NCI-H82 (cell line): ENCODE results near the gene LENG8.
A peak's percentile ranks its signal among the peaks of the same experiment; 100 is the strongest.
"Not testable (repeated sequence)": the region's sequence is repeated elsewhere in the genome, so short reads cannot be mapped to it uniquely, and the experiment has no call there.

Source experiments
- DNase-seq: peaks from one replicate; lab custom pipeline; 2025; lab: John Stamatoyannopoulos, UW

The LENG8 gene

DNA sequence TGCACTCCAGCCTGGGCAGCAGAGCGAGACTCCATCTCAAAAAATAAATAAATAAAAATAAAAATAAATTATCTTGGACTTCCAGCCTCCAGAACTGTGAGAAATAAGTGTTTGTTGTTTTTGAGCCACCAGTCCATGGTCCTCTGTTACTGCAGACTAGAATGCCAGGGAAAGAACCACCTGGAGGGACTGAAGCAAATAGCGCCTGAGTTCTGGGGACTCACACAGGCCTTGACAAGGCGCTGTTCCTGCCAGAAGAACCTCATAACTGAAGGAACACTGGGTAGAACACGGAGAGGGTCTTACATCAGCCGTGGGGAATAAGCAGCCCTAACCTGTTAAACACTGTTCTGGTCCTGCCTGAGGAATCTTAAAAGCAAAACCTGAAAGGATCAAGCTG, 8.4 kb upstream of the LENG8 start:
- no peak for DNase-seq

DNA sequence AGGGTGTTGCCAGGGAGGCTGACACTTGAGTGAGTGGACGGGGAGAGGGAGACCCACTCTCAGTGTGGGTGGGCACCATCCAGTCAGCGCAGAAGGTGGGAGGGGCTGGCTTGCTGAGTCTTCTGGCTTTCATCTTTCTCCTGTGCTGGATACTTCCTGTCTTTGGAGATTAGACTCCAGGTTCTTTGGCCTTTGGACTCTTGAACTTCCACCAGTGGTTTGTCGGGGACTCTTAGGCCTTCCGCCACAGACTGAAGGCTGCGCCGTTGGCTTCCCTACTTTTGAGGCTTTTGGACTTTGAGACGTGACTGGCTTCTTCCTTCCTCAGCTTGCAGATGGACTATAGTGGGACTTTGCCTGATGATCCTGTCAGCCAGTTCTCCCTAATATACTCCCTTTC, 4.3 kb upstream of the LENG8 start:
- no peak for DNase-seq

DNA sequence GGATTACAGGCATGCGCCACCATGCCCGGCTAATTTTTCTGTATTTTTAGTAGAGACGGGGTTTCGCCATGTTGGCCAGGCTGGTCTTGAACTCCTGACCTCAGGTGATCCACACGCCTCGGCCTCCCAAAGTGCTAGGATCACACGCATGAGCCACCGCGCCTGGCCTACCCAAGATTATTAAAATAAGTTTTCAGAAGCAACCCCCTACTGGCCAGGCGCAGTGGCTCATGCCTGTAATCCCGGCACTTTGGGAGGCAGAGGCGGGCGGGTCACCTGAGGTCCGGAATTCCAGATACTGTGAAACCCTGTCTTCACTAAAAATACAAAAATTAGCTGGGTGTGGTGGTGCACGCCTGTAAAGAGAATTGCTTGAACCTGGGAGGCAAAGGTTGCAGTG, 2.6 kb upstream of the LENG8 start:
- not testable (repeated sequence) for DNase-seq

DNA sequence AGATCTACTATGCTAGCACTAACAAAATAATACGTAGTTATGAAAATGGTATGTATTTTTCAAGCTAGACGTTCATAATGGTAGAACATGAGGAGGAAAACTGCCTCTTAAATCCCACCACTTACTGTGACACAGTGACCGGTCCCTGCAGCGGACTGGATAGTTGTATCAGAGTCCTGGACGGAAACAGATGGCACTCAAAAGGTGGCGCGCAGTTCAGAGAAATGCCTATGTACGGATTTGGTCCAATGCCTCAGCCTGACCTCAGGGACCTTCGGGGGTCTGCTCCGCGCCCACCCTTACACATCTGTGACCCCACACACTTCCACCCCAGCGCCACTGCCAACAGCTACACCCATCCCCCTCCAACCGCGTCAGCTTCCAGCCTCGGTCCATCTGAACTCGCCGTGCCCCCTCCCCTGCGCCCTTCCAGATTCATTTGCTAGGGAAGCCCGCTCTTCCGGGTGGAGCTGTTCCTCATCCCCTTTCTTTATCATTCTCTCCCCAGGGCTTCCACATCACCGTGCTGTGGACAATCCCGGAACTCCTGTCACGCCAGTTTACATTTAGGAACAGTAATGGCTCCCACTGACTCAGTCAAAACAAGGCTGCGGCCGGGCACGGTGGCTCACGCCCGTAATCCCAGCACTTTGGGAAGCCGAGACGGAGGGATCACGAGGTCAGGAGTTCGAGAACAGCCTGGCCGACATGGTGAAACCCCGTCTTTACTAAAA, 792 bp upstream of the LENG8 start:
- DNase-seq, result peak; percentile 79

DNA sequence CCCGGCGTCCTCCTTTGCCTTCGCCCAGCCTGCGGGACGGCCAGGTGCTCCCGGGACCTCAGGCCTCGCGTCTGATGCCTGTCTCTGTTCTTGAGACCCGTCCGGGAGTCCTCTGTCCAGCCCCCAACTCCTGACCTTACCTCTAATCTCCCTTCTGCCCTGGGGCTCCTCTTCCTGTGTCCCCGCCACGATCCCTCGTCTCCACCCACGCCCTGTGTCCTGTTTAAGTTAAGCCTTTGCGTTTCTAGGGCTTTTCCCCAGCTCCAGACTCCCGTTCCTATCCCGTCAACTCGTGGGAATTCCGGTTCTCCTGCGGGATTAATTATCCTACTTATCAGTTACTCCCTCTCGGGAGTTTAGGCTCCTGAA, 686 bp downstream of the LENG8 start:
- peak; percentile 55 for DNase-seq

DNA sequence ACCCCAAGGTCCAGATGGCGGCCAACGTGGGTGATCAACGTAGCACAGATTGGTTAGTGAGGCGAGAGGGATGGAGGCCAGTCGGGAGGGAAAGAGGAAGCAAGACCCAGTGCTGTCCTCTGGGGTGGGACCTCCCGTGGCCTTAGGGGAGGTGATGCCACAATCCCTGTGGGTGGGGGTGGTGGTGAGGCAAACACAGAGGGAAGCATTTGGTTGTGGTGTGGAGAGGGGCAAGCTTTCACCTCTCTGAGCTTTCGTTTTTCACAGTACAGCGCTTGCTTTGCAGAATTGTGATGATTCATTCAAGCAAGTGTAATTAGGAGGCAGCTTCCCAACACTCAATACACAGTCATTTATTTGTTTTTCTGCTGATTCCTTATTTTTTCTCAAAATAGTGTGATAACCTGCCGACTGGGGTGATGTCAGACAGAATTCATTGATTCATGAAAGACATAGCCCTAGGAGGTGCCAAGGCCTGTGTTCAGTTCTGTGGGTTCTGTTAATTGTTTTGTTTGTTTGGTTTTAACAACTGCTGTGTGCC, 2.4 kb downstream of the LENG8 start:
- DNase-seq, result no peak

DNA sequence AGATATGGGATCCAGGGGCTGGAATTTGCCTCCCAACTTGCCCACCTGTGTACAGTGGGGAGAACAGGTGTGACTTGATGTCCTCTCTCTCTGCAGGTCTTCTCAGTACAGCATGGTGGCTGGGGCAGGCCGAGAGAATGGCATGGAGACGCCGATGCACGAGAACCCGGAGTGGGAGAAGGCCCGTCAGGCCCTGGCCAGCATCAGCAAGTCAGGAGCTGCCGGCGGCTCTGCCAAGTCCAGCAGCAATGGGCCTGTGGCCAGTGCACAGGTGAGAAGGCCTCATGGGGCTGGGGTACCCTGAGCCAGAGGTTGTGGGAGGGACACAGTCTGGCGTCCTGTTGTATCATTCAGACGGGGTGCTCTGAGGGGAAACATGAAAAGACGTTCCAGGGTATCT, 3.0 kb downstream of the LENG8 start:
- DNase-seq, result no peak

DNA sequence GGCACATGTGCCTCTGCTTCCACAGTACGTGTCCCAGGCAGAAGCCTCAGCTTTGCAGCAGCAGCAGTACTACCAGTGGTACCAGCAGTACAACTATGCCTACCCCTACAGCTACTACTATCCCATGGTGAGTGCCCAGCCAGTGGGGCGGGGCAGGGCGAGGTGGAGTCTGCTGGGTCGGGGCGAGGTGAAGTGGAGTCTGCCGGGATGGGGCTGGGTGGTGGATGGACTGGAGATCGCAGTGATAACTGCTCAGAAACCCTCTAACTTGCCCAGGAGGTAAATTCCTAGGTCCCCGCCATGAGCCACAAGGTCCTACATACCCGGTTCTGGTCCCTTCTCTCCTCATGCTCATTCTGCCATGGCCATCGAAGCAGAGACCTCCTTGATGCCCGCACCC, 3.6 kb downstream of the LENG8 start:
- no peak for DNase-seq

DNA sequence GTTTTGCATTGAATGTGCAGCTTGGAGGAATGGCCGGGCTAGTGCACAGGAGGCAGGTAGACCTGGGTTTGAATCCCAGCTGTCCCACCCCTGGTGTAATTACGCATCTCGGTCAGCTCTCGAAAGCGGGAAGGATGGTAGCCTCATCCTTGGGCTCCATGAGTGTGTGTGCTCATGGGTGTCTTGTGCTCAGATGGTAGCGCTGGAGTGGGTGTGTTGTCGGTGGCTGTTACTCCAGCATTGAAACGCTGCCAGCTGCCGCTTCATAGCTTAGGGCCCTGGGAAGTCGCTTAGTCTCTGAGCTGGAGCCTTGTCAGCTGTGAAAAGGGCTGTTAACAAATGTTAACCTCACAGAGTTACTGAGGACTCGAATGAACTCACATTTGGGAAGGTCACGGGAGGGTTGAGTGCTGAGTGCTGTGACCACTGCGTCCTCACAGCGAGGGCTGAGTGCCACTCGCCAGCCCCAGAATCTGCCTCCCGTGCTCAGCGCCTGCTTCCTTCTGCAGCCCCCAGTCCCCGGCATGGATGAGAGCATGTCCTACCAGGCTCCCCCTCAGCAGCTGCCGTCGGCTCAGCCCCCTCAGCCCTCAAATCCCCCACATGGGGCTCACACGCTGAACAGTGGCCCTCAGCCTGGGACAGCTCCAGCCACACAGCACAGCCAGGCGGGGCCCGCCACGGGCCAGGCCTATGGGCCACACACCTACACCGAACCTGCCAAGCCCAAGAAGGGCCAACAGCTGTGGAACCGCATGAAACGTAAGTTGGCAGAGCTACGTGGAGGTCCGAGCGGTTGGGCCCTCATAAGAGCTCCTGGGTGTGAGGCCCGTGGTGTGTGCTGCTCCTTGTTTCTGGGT, 5.2 kb downstream of the LENG8 start:
- DNase-seq, result no peak

DNA sequence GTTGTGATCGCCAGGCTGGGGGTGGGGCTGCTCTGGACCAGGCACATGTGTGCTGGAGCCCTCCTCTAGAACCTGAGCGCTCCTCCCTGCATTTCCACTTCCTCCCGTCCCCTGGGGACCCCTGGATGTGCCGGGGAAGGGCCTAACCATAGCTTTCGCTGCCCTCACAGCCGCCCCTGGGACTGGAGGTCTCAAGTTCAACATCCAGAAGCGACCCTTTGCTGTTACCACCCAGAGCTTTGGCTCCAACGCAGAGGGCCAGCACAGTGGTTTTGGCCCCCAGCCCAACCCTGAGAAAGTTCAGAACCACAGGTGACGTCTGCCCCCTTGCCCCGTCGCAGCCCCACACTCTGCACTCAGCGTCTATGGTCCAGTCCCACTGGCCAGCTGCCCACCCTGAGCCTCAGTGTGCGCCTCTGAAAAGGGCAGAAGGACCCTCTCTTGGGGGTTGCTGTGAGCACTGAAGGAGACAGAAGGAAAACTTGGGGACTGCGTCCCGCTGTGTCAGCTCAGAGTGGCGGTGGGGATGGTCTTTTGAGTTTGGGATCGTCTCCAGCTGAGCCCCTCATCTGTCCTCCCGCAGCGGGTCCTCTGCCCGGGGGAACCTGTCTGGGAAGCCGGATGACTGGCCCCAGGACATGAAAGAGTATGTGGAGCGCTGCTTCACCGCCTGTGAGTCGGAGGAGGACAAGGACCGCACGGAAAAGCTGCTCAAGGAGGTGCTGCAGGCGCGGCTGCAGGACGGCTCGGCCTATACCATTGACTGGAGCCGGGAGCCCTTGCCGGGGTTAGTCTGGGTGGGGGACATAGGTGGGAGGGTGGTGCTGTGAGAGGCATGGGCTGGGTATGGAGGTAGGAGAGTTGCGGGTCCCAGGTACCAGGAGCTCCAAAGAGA, 6.0 kb downstream of the LENG8 start:
- no peak for DNase-seq

DNA sequence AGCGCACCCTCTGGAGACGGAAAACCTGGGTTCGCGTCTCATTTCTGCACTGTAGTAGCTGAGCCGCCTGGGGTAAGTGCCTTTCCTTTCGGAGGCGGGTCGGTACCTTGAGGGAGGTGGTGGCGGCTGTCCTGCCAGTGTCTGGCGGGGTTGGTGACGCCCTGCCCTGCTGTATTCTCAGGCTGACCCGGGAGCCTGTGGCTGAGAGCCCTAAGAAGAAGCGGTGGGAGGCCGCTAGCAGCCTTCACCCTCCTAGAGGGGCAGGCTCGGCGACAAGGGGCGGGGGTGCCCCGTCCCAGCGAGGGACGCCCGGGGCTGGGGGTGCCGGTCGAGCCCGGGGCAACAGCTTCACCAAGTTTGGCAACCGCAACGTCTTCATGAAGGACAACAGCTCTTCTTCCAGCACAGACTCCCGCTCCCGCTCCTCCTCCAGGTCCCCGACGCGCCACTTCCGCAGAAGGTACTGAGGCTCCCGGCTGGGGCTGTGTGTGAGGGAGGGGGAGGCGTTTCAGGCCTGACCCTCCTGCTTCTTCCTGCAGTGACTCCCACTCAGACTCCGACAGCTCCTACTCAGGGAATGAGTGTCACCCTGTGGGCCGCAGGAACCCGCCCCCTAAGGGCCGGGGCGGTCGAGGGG, 6.9 kb downstream of the LENG8 start:
- no peak for DNase-seq

DNA sequence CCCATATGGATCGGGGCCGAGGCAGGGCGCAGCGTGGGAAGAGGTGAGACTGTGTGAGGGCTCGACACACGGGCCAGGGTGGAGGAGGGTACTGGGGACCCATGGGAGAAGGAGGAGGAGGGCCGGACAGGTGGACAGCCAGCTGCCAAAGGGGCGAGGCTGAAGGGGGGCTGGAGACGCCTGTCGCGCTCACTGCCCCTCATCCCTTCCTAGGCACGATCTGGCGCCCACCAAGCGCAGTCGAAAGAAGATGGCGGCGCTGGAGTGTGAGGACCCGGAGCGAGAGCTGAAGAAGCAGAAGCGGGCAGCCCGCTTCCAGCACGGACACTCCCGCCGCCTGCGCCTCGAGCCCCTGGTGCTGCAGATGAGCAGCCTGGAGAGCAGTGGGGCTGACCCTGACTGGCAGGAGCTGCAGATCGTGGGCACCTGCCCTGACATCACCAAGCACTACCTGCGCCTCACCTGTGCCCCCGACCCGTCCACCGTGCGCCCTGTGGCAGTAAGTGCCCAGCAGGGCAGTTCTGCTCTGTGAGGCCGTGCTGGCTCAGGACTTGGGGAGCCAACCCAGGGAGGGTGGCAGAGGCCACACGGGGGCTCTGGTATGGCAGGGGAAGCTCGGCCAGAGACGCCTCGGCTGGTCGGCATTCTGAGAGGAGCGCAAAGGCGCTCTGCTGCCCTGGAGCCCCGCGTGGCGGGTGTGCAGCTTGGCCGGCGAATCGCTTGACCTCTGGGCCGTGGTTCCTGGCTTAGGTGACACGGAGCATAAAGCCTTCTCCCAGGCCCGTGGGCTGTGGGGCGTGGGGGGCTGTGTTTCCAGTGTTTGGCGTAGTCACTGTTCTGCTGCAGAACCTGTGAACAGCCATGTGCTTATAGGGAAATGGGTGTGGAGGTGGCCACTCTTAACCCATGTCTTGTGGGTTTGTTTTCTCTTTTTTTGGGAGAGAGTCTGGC, 7.7 kb downstream of the LENG8 start:
- no peak for DNase-seq

DNA sequence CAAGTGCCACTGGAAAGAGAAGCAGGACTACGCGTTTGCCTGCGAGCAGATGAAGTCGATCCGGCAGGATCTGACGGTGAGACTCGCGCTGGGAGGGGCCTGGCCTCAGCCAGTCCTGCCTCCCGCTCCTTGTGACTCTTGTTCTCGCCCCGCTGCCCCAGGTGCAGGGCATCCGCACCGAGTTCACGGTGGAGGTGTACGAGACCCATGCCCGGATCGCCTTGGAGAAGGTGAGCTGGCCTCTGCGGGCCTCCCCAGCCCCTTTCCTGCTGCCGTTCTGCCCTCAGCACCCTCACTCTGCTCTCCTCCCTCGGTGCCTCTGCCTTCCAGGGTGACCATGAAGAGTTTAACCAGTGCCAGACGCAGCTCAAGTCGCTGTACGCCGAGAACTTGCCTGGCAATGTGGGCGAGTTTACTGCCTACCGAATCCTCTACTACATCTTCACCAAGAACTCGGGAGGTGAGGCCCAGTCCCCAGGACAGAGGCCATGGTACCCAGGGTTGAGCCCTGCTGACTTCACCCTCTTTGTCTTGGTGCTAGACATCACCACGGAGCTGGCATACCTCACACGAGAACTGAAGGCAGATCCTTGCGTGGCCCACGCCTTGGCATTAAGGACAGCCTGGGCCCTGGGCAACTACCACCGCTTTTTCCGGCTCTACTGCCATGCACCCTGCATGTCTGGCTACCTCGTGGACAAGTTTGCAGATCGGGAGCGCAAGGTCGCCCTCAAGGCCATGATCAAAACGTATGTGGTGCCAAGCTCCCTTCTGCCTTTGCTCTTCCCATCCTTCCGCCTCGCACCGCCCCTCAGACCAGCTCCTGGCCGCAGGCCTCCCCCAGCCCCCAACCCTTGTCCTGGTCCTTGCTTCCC, 9.0 kb downstream of the LENG8 start:
- DNase-seq, result no peak

DNA sequence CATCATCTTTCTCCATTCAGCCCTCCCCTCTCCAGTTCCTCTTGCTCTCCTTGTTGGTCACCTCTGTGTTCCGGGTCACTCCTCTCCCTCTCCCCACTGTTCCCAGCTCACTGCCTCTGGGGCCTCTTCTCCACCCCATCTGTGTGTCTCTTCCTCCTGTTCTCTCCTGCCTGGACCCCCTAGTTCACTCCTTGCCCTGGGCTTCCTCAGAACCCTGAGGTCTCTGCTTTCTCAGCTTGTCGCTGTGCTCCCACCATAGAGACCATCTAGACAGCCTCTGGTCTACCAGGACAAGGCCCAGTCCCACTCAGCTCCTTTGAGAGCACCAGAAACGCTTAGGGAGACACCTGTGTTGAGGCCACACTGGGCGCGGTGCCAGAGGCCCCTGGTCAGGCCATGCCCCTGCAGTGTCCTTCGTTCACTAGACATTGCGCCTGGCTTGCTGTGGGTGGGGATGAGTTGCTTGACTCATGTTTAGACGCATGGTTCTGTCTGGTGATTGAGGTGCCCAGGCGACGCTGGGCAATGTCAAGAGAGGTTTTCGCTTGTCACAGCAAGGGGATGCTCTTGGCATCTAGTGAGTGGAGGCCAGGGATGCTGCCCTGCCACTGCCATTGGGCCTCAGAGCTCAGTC, 9.8 kb downstream of the LENG8 start:
- DNase-seq, result no peak

DNA sequence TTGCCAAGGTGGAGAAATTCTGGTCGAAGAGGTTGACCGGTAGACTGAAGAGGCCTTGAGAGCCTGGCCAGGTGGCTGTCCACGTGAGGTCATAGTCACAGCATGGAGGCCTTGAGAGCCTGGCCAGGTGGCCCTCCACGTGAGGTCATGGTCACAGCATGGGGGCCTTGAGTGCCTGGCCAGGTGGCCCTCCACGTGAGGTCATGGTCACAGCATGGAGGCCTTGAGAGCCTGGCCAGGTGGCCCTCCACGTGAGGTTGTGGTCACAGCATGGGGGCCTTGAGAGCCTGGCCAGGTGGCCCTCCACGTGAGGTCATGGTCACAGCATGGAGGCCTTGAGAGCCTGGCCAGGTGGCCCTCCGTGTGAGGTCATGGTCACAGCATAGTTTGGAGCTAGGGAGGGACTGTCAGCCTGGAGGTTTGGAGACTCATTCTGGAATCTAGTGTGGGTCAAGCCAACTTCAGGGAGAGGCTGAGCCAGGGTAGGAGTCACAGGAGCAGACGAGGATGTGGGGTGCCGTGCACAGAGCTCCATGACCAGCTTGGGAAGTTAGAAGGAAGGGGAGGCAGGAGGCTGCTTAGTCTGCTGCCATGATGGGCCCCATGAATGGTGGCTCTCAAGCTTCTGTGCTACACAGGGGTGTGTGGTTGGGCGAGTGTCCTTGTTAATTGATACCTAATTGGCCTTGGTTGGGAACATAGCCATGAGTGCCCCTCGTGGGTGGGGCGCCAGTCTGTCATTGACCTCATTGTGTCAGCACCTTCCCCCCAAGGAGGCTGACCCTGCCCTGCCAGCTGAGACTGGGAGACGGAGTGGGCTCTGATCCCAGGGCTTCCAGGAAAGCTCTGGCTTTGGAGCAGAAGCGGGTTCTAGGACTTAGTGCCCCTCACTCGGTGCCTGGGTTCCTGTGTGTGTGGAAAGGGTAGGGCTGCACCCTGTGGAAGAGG, 10.6 kb downstream of the LENG8 start:
- DNase-seq, result no peak

DNA sequence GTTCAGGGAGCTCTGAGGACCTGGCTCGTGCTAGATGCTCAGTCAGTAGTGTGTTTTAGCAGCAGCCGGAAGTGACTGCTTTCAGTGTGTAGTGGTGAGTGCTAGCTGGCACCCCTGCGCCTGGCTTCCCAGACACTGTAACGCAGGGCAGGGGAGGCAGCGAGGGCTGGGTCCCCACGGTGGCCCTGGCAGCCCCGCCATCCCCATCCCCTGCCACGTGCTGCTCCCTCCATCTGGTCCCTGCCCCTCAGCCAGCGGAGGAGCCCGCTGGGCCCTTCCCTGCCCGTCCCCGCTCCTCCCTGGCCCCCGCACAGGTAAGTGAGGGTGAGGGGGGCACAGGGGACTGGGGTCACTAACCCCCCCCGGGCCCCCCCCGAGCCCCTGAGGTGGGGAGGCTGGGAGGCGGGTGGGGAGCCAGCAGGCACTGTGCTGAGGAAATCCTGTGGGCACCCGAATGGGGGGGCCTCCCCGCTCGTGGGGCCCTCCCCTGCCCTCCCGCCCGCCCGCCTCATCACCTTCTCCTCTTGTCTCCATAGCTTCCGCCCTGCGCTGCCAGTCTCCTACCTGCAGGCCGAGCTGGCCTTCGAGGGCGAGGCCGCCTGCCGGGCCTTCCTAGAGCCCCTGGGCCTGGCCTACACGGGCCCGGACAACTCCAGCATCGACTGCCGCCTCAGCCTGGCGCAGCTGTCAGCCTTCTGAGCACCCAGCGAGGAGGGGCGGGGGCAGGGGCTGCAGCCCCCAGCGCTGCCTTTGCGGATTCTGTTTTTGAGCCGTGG, 11.4 kb downstream of the LENG8 start:
- no peak for DNase-seq

DNA sequence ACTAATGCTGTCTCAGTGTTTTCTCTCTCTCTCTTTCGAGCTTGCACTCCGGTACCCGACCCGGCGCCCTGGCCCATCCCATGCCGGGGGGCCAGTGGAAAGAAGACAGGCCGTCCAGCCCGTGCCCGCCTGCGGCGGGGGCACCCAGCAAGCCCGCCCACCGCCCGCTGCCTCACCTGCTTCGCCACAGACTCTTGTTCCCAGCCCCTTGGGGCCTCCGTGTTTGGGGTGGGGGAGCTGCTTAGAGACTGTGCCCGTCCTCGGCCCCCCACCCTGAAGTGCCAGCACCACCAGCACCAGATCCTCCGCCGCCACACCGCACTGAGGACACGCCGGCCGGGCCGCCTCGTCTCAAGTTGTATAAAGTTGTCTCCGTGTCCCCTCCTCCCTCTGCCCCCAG, 12.2 kb downstream of the LENG8 start:
- no peak for DNase-seq
